Endodermal cell (in vitro differentiated cells): ENCODE results near the gene PPFIBP2. TPM values are rescaled to one million over a fixed set of nuclear protein-coding genes. Genes with fewer than 3 reads are reported as not detected.

Experiments used
- DNase-seq: peaks from one replicate; pipeline ENCODE4 v3.0.0-alpha.2; 2017
- H3K27ac ChIP-seq: 2 replicates; pipeline ENCODE4 v1.5.1; 2013; ENCODE audit warnings: mild to moderate bottlenecking, low read depth, low read length, moderate library complexity
- H3K27me3 ChIP-seq: 2 replicates; pipeline ENCODE4 v1.6.1; 2013; ENCODE audit warnings: mild to moderate bottlenecking, low read length, moderate library complexity; ENCODE audit not compliant: insufficient read depth, control insufficient read depth, poor library complexity, severe bottlenecking
- H3K36me3 ChIP-seq: 2 replicates; pipeline ENCODE4 v1.7.0; 2013; ENCODE audit warnings: mild to moderate bottlenecking, low read length, moderate library complexity; ENCODE audit not compliant: control insufficient read depth, insufficient read depth
- H3K4me1 ChIP-seq: one replicate; pipeline ENCODE4 v1.7.0; 2013; ENCODE audit warnings: low read length; ENCODE audit not compliant: control insufficient read depth, insufficient read depth
- H3K4me3 ChIP-seq: 2 replicates; pipeline ENCODE4 v1.5.1; 2013; ENCODE audit warnings: mild to moderate bottlenecking, low read length, moderate library complexity
- H3K9ac ChIP-seq: 2 replicates; pipeline ENCODE4 v1.6.1; 2013; ENCODE audit warnings: mild to moderate bottlenecking, low read length, moderate library complexity; ENCODE audit not compliant: poor library complexity, severe bottlenecking; ENCODE audit errors: extremely low read depth
- H3K9me3 ChIP-seq: 2 replicates; pipeline ENCODE4 v1.6.1; 2013; ENCODE audit warnings: mild to moderate bottlenecking, low read length, moderate library complexity; ENCODE audit not compliant: control insufficient read depth
- H3K27ac Mint-ChIP-seq: 2 replicates; pipeline ENCODE4 v1.8.0; 2020; ENCODE audit warnings: mixed read lengths
- H3K27me3 Mint-ChIP-seq: 2 replicates; pipeline ENCODE4 v1.8.0; 2021; ENCODE audit warnings: mild to moderate bottlenecking, mixed read lengths; ENCODE audit not compliant: insufficient read depth
- H3K36me3 Mint-ChIP-seq: 2 replicates; pipeline ENCODE4 v1.8.0; 2020; ENCODE audit warnings: low read depth, mixed read lengths
- H3K4me1 Mint-ChIP-seq: 2 replicates; pipeline ENCODE4 v1.8.0; 2020; ENCODE audit warnings: mixed read lengths
- H3K4me3 Mint-ChIP-seq: 2 replicates; pipeline ENCODE4 v1.8.0; 2020; ENCODE audit warnings: mild to moderate bottlenecking, moderate library complexity, mixed read lengths
- H3K9me3 Mint-ChIP-seq: 2 replicates; pipeline ENCODE4 v1.8.0; 2020; ENCODE audit warnings: mild to moderate bottlenecking, mixed read lengths
- WGBS, 2 experiments: methylation state at CpG; one replicate each; pipeline versions ENCODE4 v1.1.5 to v1.1.7; 2013; ENCODE audit warnings: missing lambda C conversion rate in 2 of 2, mixed read lengths in 1 of 2; ENCODE audit not compliant: insufficient coverage in 1 of 2, insufficient read length in 1 of 2; 5-methylcytosine and 5-hydroxymethylcytosine counted together
- total RNA-seq, 2 donors: library from RNA; stranded (reverse); fragmentation: NEBNext Ultra II Directional in 1 of 2; extraction: Animal tissue kit (Norgen Biotek cat#: 25700) in 1 of 2; gene quantifications; 2 replicates in 1 of 2; 3 replicates in 1 of 2; pipeline ENCODE4 v1.2.1, GENCODE V29; 2021
- TF ChIP-seq, protein P1 (sequence below): fragments of 200-600 bp; sonication (generic); conservative IDR thresholded peaks from 2 replicates; pipeline ENCODE4 v1.5.0; 2021; ENCODE audit warnings: antibody characterized with exemption, mild to moderate bottlenecking

PPFIBP2 gene
- total RNA-seq, 2 donors from 2014 or later, result 149 to 195 TPM

GRCh38 chr11:7677796-7678201 is 164.0 kb downstream of the PPFIBP2 start:
- Histone ChIP-seq H3K9ac (no peak overlapping the region), H3K4me1 (peaks cover 7% of the 10 kb centered on the region), H3K27ac (no peak overlapping the region), H3K4me3 (no peak overlapping the region), H3K27me3 (no peaks in the 10 kb centered on the region), H3K9me3 (no peaks in the 10 kb centered on the region), H3K36me3 (no peaks in the 10 kb centered on the region)
- Mint-ChIP-seq H3K27ac (no peak overlapping the region), H3K9me3 (peaks cover 5% of the 10 kb centered on the region), H3K27me3 (peaks cover 2% of the 10 kb centered on the region), H3K4me1 (peaks cover 34% of the 10 kb centered on the region), H3K36me3 (peaks cover 13% of the 10 kb centered on the region), H3K4me3 (no peak overlapping the region)
- TF ChIP-seq, protein P1, sequence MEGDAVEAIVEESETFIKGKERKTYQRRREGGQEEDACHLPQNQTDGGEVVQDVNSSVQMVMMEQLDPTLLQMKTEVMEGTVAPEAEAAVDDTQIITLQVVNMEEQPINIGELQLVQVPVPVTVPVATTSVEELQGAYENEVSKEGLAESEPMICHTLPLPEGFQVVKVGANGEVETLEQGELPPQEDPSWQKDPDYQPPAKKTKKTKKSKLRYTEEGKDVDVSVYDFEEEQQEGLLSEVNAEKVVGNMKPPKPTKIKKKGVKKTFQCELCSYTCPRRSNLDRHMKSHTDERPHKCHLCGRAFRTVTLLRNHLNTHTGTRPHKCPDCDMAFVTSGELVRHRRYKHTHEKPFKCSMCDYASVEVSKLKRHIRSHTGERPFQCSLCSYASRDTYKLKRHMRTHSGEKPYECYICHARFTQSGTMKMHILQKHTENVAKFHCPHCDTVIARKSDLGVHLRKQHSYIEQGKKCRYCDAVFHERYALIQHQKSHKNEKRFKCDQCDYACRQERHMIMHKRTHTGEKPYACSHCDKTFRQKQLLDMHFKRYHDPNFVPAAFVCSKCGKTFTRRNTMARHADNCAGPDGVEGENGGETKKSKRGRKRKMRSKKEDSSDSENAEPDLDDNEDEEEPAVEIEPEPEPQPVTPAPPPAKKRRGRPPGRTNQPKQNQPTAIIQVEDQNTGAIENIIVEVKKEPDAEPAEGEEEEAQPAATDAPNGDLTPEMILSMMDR, result no peak
- 65 to 80% methylated on average over 4 of the region's 4 CpGs for WGBS, 2 experiments
- DNase-seq, result no peak

DNA sequence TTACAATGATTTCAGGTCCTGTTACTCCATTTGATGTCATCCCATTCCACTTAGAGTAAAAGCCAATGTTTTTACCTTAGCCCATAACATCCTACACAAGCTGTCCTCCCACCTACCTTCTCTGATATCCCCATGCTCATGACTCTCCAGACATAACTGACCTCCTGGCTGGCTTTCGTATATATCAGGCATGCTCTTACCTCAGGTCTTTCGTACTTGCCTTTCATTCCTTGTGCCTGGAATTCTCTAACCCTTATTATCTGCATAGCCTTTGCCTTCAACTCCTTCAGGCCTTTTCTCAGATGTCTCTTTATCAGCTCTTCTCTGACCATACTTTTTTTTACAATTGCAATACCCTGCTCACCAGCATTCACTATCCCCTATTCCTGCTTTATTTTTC is 169.8 kb downstream of the PPFIBP2 start:
- peaks cover 20% of the 10 kb centered on the region for H3K4me1 Mint-ChIP-seq
- Histone ChIP-seq H3K27me3 (no peaks in the 10 kb centered on the region), H3K4me1 (no peaks in the 10 kb centered on the region), H3K27ac (no peak overlapping the region), H3K9ac (no peak overlapping the region), H3K9me3 (no peaks in the 10 kb centered on the region), H3K4me3 (no peak overlapping the region), H3K36me3 (peaks cover 16% of the 10 kb centered on the region)
- H3K4me3 Mint-ChIP-seq, result no peak overlapping the region
- no peak for DNase-seq
- no peaks in the 10 kb centered on the region for H3K27me3 Mint-ChIP-seq
- WGBS, 2 experiments, result 86 to 89% methylated on average over 2 of the region's 2 CpGs
- TF ChIP-seq, protein P1, result no peak
- peaks cover 12% of the 10 kb centered on the region for H3K36me3 Mint-ChIP-seq
- H3K27ac Mint-ChIP-seq, result no peak overlapping the region
- H3K9me3 Mint-ChIP-seq, result peaks cover 5% of the 10 kb centered on the region

- H3K4me1 Mint-ChIP-seq, result peaks cover 15% of the 10 kb centered on the region
- H3K4me1 ChIP-seq, result no peaks in the 10 kb centered on the region
- H3K9me3 Mint-ChIP-seq, result no peaks in the 10 kb centered on the region
- peaks cover 46% of the 10 kb centered on the region for H3K36me3 ChIP-seq
- TF ChIP-seq, protein P1, result no peak
- 92% methylated on average over 4 of the region's 4 CpGs; no CpG with 5 or more reads in 1 of the 2 experiments for WGBS, 2 experiments
- no peaks in the 10 kb centered on the region for H3K27me3 ChIP-seq
- no peak overlapping the region for H3K4me3 ChIP-seq
- DNase-seq, result no peak
- H3K27ac Mint-ChIP-seq, result no peak overlapping the region
- no peak overlapping the region for H3K9ac ChIP-seq
- peaks cover 17% of the 10 kb centered on the region for H3K36me3 Mint-ChIP-seq
- H3K27ac ChIP-seq, result no peak overlapping the region
- H3K4me3 Mint-ChIP-seq, result no peak overlapping the region
- no peaks in the 10 kb centered on the region for H3K27me3 Mint-ChIP-seq
- H3K9me3 ChIP-seq, result no peaks in the 10 kb centered on the region
Observed at GRCh38 chr11:7686761-7687160, 173.0 kb downstream of the PPFIBP2 start.
